ENCODE data around the gene SBDS.

The SBDS gene

DNA sequence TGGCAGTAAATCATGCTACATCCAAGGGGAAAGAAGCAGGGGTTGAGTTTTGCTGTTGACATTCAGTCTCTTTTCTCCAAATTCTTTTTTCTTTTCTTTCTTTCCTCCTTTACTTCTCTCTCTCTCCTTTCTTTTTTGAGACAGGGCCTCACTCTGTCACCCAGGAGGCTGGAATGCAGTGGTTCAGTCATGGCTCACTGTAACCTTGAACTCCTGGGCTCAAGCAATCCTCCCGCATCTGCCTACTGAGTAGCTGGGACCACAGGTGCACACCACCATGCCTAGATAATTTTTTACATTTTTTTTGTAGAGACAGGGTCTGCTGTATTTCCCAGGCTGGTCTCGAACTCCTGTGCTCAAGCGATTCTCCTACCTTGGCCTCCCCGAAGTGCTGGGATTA lies 35.2 kb downstream of the SBDS start:
- Histone ChIP-seq H3K9ac (no peak overlapping the region), H3K9me3 (ENCODE audit: control insufficient read depth, low read length) (no peaks in the 10 kb centered on the region), H3K36me3 (ENCODE audit: control insufficient read depth, insufficient read depth, low read length) (no peaks in the 10 kb centered on the region), H3K4me3 (ENCODE audit: low read depth, low read length) (no peak overlapping the region), H3K4me2 (ENCODE audit: low read length) (no peak overlapping the region), H3K79me2 (no peaks in the 10 kb centered on the region), H3K27me3 (ENCODE audit: control insufficient read depth, insufficient read depth, low read length) (no peaks in the 10 kb centered on the region), H3K4me1 (no peaks in the 10 kb centered on the region), H2AFZ (no peak overlapping the region), H3K27ac (no peak overlapping the region)
- TF ChIP-seq, protein P1, sequence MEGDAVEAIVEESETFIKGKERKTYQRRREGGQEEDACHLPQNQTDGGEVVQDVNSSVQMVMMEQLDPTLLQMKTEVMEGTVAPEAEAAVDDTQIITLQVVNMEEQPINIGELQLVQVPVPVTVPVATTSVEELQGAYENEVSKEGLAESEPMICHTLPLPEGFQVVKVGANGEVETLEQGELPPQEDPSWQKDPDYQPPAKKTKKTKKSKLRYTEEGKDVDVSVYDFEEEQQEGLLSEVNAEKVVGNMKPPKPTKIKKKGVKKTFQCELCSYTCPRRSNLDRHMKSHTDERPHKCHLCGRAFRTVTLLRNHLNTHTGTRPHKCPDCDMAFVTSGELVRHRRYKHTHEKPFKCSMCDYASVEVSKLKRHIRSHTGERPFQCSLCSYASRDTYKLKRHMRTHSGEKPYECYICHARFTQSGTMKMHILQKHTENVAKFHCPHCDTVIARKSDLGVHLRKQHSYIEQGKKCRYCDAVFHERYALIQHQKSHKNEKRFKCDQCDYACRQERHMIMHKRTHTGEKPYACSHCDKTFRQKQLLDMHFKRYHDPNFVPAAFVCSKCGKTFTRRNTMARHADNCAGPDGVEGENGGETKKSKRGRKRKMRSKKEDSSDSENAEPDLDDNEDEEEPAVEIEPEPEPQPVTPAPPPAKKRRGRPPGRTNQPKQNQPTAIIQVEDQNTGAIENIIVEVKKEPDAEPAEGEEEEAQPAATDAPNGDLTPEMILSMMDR (IDR thresholded peaks at IDR 0.05) = no peak

DNA sequence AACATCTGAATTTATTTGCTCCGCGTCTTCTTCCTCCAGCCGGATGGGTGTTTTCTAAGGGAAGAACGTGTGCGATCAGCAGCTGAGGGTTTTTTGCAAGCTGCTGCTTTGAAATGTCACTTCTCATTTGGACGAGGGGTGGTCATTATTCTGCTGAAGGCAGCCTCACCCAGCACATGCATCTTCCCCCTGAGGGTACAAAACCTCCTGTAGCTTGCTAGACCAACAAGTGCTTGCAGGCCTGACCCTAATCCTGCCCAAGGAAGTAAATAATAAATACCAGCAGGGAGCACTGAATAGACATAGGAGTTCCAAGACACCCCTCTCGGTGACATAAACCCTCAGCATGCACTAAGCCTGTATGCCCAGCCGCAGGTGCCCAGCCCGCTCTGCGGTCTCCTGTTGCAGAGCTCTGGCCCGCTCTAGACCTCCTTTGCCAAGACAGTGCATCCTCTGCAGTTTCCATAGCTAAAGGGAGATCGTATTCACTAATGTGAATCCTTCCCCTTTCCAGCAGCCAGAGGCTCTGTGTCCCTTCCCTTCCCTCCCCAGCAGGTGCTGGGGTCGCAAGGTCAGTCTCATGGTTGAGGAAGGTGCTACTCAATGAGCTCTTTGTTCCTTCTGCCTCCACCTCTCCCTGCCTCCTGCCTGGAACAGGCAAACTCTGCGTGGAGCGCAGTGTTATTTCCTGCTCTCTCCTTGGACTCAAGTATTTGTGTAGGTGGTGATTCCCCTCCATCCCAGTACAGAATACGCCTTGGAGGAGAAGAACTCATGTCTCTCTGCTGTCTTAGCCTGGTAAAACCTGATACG lies 36.6 kb downstream of the SBDS start:
- no peak overlapping the region for H2AFZ ChIP-seq
- no peak overlapping the region for H3K9ac ChIP-seq
- TF ChIP-seq, protein P1 (IDR thresholded peaks at IDR 0.05) = no peak
- no peaks in the 10 kb centered on the region for H3K27me3 ChIP-seq (ENCODE audit: control insufficient read depth, insufficient read depth, low read length)
- no peak overlapping the region for H3K4me2 ChIP-seq (ENCODE audit: low read length)
- no peak overlapping the region for H3K4me3 ChIP-seq (ENCODE audit: low read depth, low read length)
- H3K79me2 ChIP-seq = no peaks in the 10 kb centered on the region
- H3K4me1 ChIP-seq = no peaks in the 10 kb centered on the region
- no peak overlapping the region for H3K27ac ChIP-seq
- no peaks in the 10 kb centered on the region for H3K9me3 ChIP-seq (ENCODE audit: control insufficient read depth, low read length)
- no peaks in the 10 kb centered on the region for H3K36me3 ChIP-seq (ENCODE audit: control insufficient read depth, insufficient read depth, low read length)

DNA sequence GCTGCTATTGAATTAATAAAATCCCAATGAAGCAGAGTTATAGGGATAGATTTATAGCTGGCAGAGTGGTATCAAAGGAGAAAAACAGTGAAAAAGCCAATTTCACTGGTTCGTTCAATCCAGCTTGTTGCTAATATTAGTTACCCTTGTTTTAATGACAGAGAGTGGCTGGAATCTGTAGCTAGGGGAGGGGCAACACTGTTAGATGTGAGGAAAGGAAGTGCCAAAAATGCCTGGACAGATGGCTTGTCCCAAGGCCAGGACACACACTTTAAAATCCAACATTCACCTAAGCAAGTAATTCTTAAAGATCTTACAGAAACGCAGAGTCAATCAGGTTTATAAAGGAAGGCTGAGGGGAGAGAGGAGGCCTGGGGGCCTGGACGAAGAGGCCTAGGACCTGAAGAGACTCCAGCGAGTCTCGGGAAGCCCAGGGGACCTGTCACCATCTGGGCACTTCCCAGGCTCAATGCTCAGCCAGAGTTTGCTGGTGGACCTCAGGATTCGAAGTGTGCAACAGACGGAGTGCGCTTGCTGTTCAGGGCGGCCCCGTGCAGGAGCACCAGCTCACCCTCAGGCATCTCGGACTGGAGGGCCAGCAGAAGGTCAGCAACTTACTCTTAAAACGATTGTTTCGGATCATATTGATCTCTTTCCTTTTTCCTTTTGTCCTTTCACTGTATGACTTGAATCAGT lies 37.6 kb downstream of the SBDS start:
- H2AFZ ChIP-seq = no peak overlapping the region
- no peaks in the 10 kb centered on the region for H3K27me3 ChIP-seq (ENCODE audit: control insufficient read depth, insufficient read depth, low read length)
- TF ChIP-seq, protein P1 (IDR thresholded peaks at IDR 0.05) = no peak
- no peak overlapping the region for H3K27ac ChIP-seq
- no peaks in the 10 kb centered on the region for H3K9me3 ChIP-seq (ENCODE audit: control insufficient read depth, low read length)
- H3K79me2 ChIP-seq = no peaks in the 10 kb centered on the region
- H3K9ac ChIP-seq = no peak overlapping the region
- H3K4me1 ChIP-seq = no peaks in the 10 kb centered on the region
- H3K36me3 ChIP-seq (ENCODE audit: control insufficient read depth, insufficient read depth, low read length) = no peaks in the 10 kb centered on the region
- no peak overlapping the region for H3K4me3 ChIP-seq (ENCODE audit: low read depth, low read length)
- no peak overlapping the region for H3K4me2 ChIP-seq (ENCODE audit: low read length)

DNA sequence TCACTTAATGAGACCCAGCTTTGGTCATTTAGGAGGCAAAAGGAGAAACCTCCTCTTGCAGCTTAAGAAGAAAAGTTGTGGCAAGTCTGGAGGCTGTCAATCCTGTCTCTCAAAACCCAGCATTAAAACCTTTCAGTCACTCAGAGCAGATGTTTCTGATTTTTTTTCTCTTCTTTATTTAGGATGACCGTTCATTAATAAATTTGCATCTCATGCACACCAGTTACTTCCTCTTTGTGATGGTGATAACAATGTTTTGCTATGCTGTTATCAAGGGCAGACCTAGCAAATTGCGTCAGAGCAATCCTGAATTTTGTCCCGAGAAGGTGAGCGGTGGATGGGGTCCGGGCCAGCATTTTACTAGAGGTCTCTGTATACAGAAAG lies 42.4 kb downstream of the SBDS start:
- TF ChIP-seq, protein P1 (IDR thresholded peaks at IDR 0.05) = no peak
- Histone ChIP-seq H2AFZ (no peak overlapping the region), H3K9me3 (ENCODE audit: control insufficient read depth, low read length) (no peaks in the 10 kb centered on the region), H3K4me1 (no peaks in the 10 kb centered on the region), H3K27ac (no peak overlapping the region), H3K4me2 (ENCODE audit: low read length) (no peak overlapping the region), H3K79me2 (no peaks in the 10 kb centered on the region), H3K4me3 (ENCODE audit: low read depth, low read length) (no peak overlapping the region), H3K27me3 (ENCODE audit: control insufficient read depth, insufficient read depth, low read length) (no peaks in the 10 kb centered on the region), H3K36me3 (ENCODE audit: control insufficient read depth, insufficient read depth, low read length) (no peaks in the 10 kb centered on the region), H3K9ac (no peak overlapping the region)
